Measurements from ENCODE around the gene NRL. TPM values are rescaled to one million over a fixed set of nuclear protein-coding genes. Genes with fewer than 3 reads are reported as not detected.

The NRL gene
- total RNA-seq, 1 experiment from 2014 or later: 0.66 TPM

DNA sequence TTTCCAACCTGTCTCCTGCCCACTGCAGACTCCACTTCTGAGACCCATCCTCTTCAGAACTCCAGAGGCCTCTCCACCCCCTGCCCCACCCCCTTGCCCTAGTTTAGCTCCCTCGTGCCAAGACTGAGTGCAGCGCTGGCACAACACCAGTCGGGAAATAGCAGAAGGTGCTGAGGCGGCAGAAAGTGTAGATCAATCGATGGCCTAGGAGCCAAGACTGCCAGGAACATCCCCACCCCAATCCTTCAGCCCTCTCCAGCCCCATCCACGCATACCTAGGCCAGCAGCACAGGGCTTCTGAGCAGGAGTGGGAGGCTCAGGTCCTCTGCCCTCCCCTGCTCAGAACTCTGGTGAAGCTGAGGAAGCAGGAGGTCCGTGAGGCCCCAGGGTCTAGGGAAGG, 42.3 kb downstream of the NRL start:
- H3K79me2 ChIP-seq (ENCODE audit: insufficient read depth, low read length): no peaks in the 10 kb centered on the region
- no TSS peak for BruUV-seq (replicated peaks)
- no peaks in the 10 kb centered on the region for H3K9me3 ChIP-seq (ENCODE audit: control insufficient read depth in 1 of 2, insufficient read depth in 1 of 2, low read depth in 1 of 2, low read length in 2 of 2)
- no peaks in the 10 kb centered on the region for H4K20me1 ChIP-seq (ENCODE audit: insufficient read depth)
- no peaks in the 10 kb centered on the region for H3K36me3 ChIP-seq (ENCODE audit: control insufficient read depth in 1 of 2, insufficient read depth in 2 of 2, low read length in 2 of 2)
- no peaks in the 10 kb centered on the region for H3K9me2 ChIP-seq (ENCODE audit: insufficient read depth)
- TF ChIP-seq ELF1 (IDR thresholded peaks at IDR 0.05; ENCODE audit: borderline replicate concordance, low read depth) (no peak), EZH2phosphoT487 (IDR thresholded peaks at IDR 0.05; ENCODE audit: borderline replicate concordance) (no peak), CBX3 (IDR thresholded peaks at IDR 0.05; ENCODE audit: low read depth) (no peak), FOSL1 (IDR thresholded peaks at IDR 0.05; ENCODE audit: low read depth) (no peak)
- TF ChIP-seq, protein P1, sequence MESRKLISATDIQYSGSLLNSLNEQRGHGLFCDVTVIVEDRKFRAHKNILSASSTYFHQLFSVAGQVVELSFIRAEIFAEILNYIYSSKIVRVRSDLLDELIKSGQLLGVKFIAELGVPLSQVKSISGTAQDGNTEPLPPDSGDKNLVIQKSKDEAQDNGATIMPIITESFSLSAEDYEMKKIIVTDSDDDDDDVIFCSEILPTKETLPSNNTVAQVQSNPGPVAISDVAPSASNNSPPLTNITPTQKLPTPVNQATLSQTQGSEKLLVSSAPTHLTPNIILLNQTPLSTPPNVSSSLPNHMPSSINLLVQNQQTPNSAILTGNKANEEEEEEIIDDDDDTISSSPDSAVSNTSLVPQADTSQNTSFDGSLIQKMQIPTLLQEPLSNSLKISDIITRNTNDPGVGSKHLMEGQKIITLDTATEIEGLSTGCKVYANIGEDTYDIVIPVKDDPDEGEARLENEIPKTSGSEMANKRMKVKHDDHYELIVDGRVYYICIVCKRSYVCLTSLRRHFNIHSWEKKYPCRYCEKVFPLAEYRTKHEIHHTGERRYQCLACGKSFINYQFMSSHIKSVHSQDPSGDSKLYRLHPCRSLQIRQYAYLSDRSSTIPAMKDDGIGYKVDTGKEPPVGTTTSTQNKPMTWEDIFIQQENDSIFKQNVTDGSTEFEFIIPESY (IDR thresholded peaks at IDR 0.05; ENCODE audit: extremely low read depth, insufficient replicate concordance, low read length): no peak
- H3K27ac ChIP-seq (ENCODE audit: low read depth, low read length): no peak overlapping the region
- ChIA-PET CTCF (interaction anchor here (1.2 kb wide), 1 partner anchor 15 kb away, joined by 6 read pairs; no protein-coding TSS in a partner anchor), RAD21 (ENCODE audit: low non-redundant PET in 1 of 2, low total read pairs in 2 of 2, uncharacterized antibody in 2 of 2, unreplicated experiment in 2 of 2) (no interaction called here), POLR2A (no interaction called here)
- intact Hi-C loops (cut with micrococcal nuclease): no loop called here
- H3K4me2 ChIP-seq (ENCODE audit: low read length): no peak overlapping the region
- DNase-seq (ENCODE audit: low read depth, low spot score) (no peak), ATAC-seq (no peak)
- H3K9ac ChIP-seq (ENCODE audit: low read length): no peak overlapping the region
- peaks cover 0 to 2% of the 10 kb centered on the region in 2 experiments; a peak in 1 of 4 replicates for H3K4me1 ChIP-seq (ENCODE audit: control insufficient read depth in 1 of 2, insufficient read depth in 2 of 2, low read length in 2 of 2)
- H3K4me3 ChIP-seq (replicated peaks in 1 of 2; ENCODE audit: low read depth in 1 of 2, low read length in 2 of 2): no peak overlapping the region
- H3K27me3 ChIP-seq (ENCODE audit: insufficient read depth, low read length): peaks cover 7% of the 10 kb centered on the region; the same call in 1 of the 2 replicates
- no peak overlapping the region for H2AFZ ChIP-seq (ENCODE audit: low read depth, low read length, poor library complexity, severe bottlenecking)

DNA sequence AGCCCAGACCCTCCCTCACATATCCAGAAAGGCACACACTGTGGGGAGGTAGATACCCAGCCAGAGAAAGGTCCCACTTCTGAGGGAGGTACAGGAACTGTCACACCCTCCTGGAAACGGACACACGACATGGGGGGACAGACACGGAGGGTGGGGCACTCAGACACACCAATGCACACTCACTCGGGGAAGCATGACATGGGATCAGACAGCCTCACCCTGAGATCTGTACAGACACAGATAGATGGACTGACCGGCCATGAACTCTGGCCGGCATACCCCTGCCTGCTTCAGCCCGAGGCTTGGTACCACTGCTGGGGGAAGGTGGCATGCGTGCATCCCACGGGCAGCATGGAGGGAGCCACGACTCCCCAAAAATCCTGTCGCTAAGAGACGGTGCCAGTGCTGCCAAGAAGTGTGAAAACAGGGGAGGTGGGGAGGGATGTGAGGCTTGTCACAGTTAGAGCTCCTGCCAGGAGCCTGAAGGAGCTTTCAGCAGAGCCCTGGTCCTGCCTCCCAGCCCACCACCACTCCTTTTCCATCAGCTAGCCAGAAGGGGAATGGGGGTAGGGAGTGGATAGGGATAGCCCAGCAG, 42.8 kb downstream of the NRL start:
- Histone ChIP-seq H3K36me3 (ENCODE audit: control insufficient read depth in 1 of 2, insufficient read depth in 2 of 2, low read length in 2 of 2) (no peaks in the 10 kb centered on the region), H3K27ac (ENCODE audit: low read depth, low read length) (no peak overlapping the region), H3K79me2 (ENCODE audit: insufficient read depth, low read length) (no peaks in the 10 kb centered on the region), H4K20me1 (ENCODE audit: insufficient read depth) (no peaks in the 10 kb centered on the region), H2AFZ (ENCODE audit: low read depth, low read length, poor library complexity, severe bottlenecking) (no peak overlapping the region), H3K9me3 (ENCODE audit: control insufficient read depth in 1 of 2, insufficient read depth in 1 of 2, low read depth in 1 of 2, low read length in 2 of 2) (no peaks in the 10 kb centered on the region), H3K9ac (ENCODE audit: low read length) (no peak overlapping the region), H3K4me3 (replicated peaks in 1 of 2; ENCODE audit: low read depth in 1 of 2, low read length in 2 of 2) (no peak overlapping the region), H3K9me2 (ENCODE audit: insufficient read depth) (no peaks in the 10 kb centered on the region), H3K4me1 (ENCODE audit: control insufficient read depth in 1 of 2, insufficient read depth in 2 of 2, low read length in 2 of 2) (peaks cover 0 to 2% of the 10 kb centered on the region in 2 experiments; a peak in 1 of 4 replicates), H3K4me2 (ENCODE audit: low read length) (no peak overlapping the region), H3K27me3 (ENCODE audit: insufficient read depth, low read length) (peaks cover 7% of the 10 kb centered on the region; the same call in 1 of the 2 replicates)
- DNase-seq (ENCODE audit: low read depth, low spot score) (no peak), ATAC-seq (no peak)
- RAD21 ChIA-PET (ENCODE audit: low non-redundant PET in 1 of 2, low total read pairs in 2 of 2, uncharacterized antibody in 2 of 2, unreplicated experiment in 2 of 2): no interaction called here
- POLR2A ChIA-PET: no interaction called here
- intact Hi-C loops (cut with micrococcal nuclease): no loop called here
- TF ChIP-seq EZH2 (IDR thresholded peaks at IDR 0.05) (no peak), EZH2phosphoT487 (IDR thresholded peaks at IDR 0.05; ENCODE audit: borderline replicate concordance) (no peak), POLR2A (IDR thresholded peaks at IDR 0.05; ENCODE audit: borderline replicate concordance, extremely low read depth, insufficient read depth, insufficient read length) (no peak), EGR1 (IDR thresholded peaks at IDR 0.05; ENCODE audit: low read depth) (no peak), SIN3A (IDR thresholded peaks at IDR 0.05; ENCODE audit: low read depth) (no peak), CBX3 (IDR thresholded peaks at IDR 0.05; ENCODE audit: low read depth) (no peak), SP1 (IDR thresholded peaks at IDR 0.05; ENCODE audit: low read depth) (no peak)
- TF ChIP-seq, protein P1 (IDR thresholded peaks at IDR 0.05; ENCODE audit: extremely low read depth, insufficient replicate concordance, low read length): no peak
- no TSS peak for BruUV-seq (replicated peaks)
- CTCF ChIA-PET: interaction anchor here (1.1 kb wide), 1 partner anchor 13 kb away, joined by 3 read pairs; no protein-coding TSS in a partner anchor

Data from HCT116 (cell line).